Lung (tissue), 12 donors: Measurements from ENCODE around the gene DESI2. TPM values are rescaled to one million over a fixed set of nuclear protein-coding genes. Genes with fewer than 3 reads are reported as not detected.

ENCODE experiments used
- ATAC-seq: fragments of 200-7000 bp; cut with Tn5 transposase; one replicate; pipeline ENCODE4 v1.9.1; 2020; ENCODE audit warnings: moderate number of reproducible peaks; ENCODE audit not compliant: insufficient read depth, low FRiP score
- DNase-seq, 3 donors: peaks; one replicate each; pipeline ENCODE4 v3.0.0-alpha.2; 2013 to 2017
- H3K27ac ChIP-seq, 2 donors: one replicate each; pipeline ENCODE4 v1.5.1; 2013; ENCODE audit warnings: mild to moderate bottlenecking in 2 of 2, moderate library complexity in 2 of 2, control low read depth in 1 of 2, inconsistent platforms in 1 of 2, low read depth in 1 of 2, low read length in 1 of 2
- H3K27me3 ChIP-seq, 3 donors: one replicate each; pipeline ENCODE4 v1.5.1; 2013; ENCODE audit warnings: low read length in 2 of 3; ENCODE audit not compliant: control insufficient read depth in 3 of 3, insufficient read depth in 3 of 3
- H3K36me3 ChIP-seq, 4 donors: one replicate each; pipeline ENCODE4 v1.5.1; 2013; ENCODE audit warnings: low read length in 4 of 4, mild to moderate bottlenecking in 1 of 4, moderate library complexity in 1 of 4; ENCODE audit not compliant: control insufficient read depth in 4 of 4, insufficient read depth in 4 of 4
- H3K4me1 ChIP-seq, 5 donors: one replicate each; pipeline ENCODE4 v1.5.1; 2013; ENCODE audit warnings: low read length in 5 of 5, mild to moderate bottlenecking in 2 of 5, moderate library complexity in 1 of 5; ENCODE audit not compliant: control insufficient read depth in 5 of 5, insufficient read depth in 5 of 5
- H3K4me3 ChIP-seq: one replicate; pipeline ENCODE4 v1.5.1; 2013; ENCODE audit warnings: mild to moderate bottlenecking, control low read depth, moderate library complexity
- H3K9ac ChIP-seq, 2 donors: one replicate each; pipeline ENCODE4 v1.5.1; 2013; ENCODE audit warnings: low read length in 2 of 2, control low read depth in 1 of 2; ENCODE audit not compliant: insufficient read depth in 1 of 2
- H3K9me3 ChIP-seq, 4 donors: one replicate each; pipeline ENCODE4 v1.5.1; 2013; ENCODE audit warnings: low read length in 3 of 4, mild to moderate bottlenecking in 1 of 4, moderate library complexity in 1 of 4; ENCODE audit not compliant: control insufficient read depth in 4 of 4, insufficient read depth in 3 of 4
- CTCF ChIP-seq: IDR thresholded peaks from 2 replicates; pipeline ENCODE4 v1.5.1; 2012; ENCODE audit warnings: mild to moderate bottlenecking; ENCODE audit errors: control extremely low read depth, extremely low read depth
- WGBS, 2 donors: extraction: QIAGEN DNeasy Blood & Tissue Kit; methylation state at CpG; one replicate each; pipeline ENCODE4 v1.1.7; 2013; 5-methylcytosine and 5-hydroxymethylcytosine counted together
- polyA plus RNA-seq, 2 donors: library from polyadenylated mRNA; stranded (reverse); fragments of 200-250 nt; gene quantifications; one replicate each; pipeline ENCODE4 v1.2.1, GENCODE V29; 2013
- total RNA-seq, 2 donors: library from RNA; depleted of rRNA in 1 of 2; stranded (reverse); fragments of >200 nt in 1 of 2; gene quantifications; one replicate each; pipeline ENCODE4 v1.2.1, GENCODE V29; 2014 to 2021
- donor health status: control.
- donor health status: control.
- donor health status: Bipolar disorder and iron deficiency.
- donor health status: healthy.
- donor health status: DM: yes; HTN: yes; CAD: no.

Gene DESI2
- total and polyA plus RNA-seq, 4 donors, result 17.1 to 142 (median 35.0) TPM

- Histone ChIP-seq H3K27me3 (no peaks in the 10 kb centered on the region), H3K36me3 (no peaks in the 10 kb centered on the region), H3K4me1 (peaks cover 2 to 16% (median 5%) of the 10 kb centered on the region in 5 donors), H3K27ac (peak overlapping the region in 1 of 2 donors; percentile 49), H3K9ac (peak overlapping the region in 1 of 2 donors; percentile 8), H3K9me3 (no peaks in the 10 kb centered on the region), H3K4me3 (no peak overlapping the region)
- ATAC-seq (no peak), DNase-seq (peak; percentile 61 to 89 (median 84))
- WGBS, 2 donors, result 49 to 63% methylated on average over 4 of the region's 4 CpGs
- TF ChIP-seq CTCF, result no peak
Observed at GRCh38 chr1:244672946-244673682, 20.2 kb downstream of the DESI2 start.

GRCh38 chr1:244674446-244674845 lies 21.5 kb downstream of the DESI2 start:
- Histone ChIP-seq H3K4me1 (peaks cover 0 to 26% (median 11%) of the 10 kb centered on the region in 5 donors), H3K27ac (no peak overlapping the region), H3K36me3 (no peaks in the 10 kb centered on the region), H3K9ac (no peak overlapping the region), H3K9me3 (no peaks in the 10 kb centered on the region), H3K27me3 (no peaks in the 10 kb centered on the region), H3K4me3 (no peak overlapping the region)
- ATAC-seq (no peak), DNase-seq (no peak)
- WGBS, 2 donors, result 69% methylated on average over 4 of the region's 4 CpGs
- no peak for TF ChIP-seq CTCF

GRCh38 chr1:244675167-244675566 lies 22.2 kb downstream of the DESI2 start:
- Histone ChIP-seq H3K4me1 (peaks cover 2 to 26% (median 12%) of the 10 kb centered on the region in 5 donors), H3K4me3 (no peak overlapping the region), H3K9me3 (no peaks in the 10 kb centered on the region), H3K27me3 (no peaks in the 10 kb centered on the region), H3K9ac (no peak overlapping the region), H3K36me3 (no peaks in the 10 kb centered on the region), H3K27ac (no peak overlapping the region)
- ATAC-seq, result no peak
- 96% methylated on average over 2 of the region's 2 CpGs for WGBS, 2 donors
- TF ChIP-seq CTCF, result no peak
- DNase-seq, result no peak
